ENCODE results near the gene PLXNB3. TPM values are rescaled to one million over a fixed set of nuclear protein-coding genes. Genes with fewer than 3 reads are reported as not detected.
"Not testable (repeated sequence)": the region's sequence is repeated elsewhere in the genome, so short reads cannot be mapped to it uniquely, and the experiment has no call there.

PLXNB3 gene
- total and polyA plus RNA-seq, 2 donors (not counting 1 experiment from before 2014, with no cell fraction given): 0.25 TPM; not detected in 1

- H3K9me3 ChIP-seq (ENCODE audit: control extremely low read depth in 1 of 3, control insufficient read depth in 2 of 3, insufficient read depth in 1 of 3, low read length in 2 of 3); H3K4me3 ChIP-seq (ENCODE audit: control extremely low read depth in 1 of 5, extremely low read depth in 1 of 5, insufficient read depth in 1 of 5, low read depth in 2 of 5, low read length in 4 of 5); H3K79me2 ChIP-seq (ENCODE audit: control insufficient read depth, insufficient read depth, low read length); H3K9me3 Mint-ChIP-seq (ENCODE audit: insufficient read depth); H3K4me3 Mint-ChIP-seq; H3K36me3 ChIP-seq (replicated peaks in 1 of 2; ENCODE audit: control extremely low read depth in 1 of 2, control insufficient read depth in 1 of 2, extremely low read depth in 1 of 2, insufficient read depth in 2 of 2, low read length in 1 of 2); H4K20me1 ChIP-seq (ENCODE audit: control insufficient read depth, insufficient read depth, low read length, poor library complexity, severe bottlenecking); CTCF ChIA-PET; ATAC-seq (ENCODE audit: low read depth); H3K27ac ChIP-seq (ENCODE audit: low read length in 2 of 2); H3K27ac Mint-ChIP-seq; DNase-seq; H3K9ac ChIP-seq (ENCODE audit: low read length); intact Hi-C loops (cut with micrococcal nuclease); H3K4me2 ChIP-seq (replicated peaks; ENCODE audit: low read depth, low read length, poor library complexity, severe bottlenecking); H2AFZ ChIP-seq (ENCODE audit: insufficient read depth, low read depth, low read length, poor library complexity, severe bottlenecking): not testable (repeated sequence)
- Histone ChIP-seq H3K27me3 (replicated peaks in 1 of 4; ENCODE audit: control extremely low read depth in 1 of 4, control insufficient read depth in 3 of 4, insufficient read depth in 4 of 4, low read length in 3 of 4) (peaks cover 0 to 35% (median 4%) of the 10 kb centered on the region in 4 experiments), H3K4me1 (ENCODE audit: control insufficient read depth in 2 of 2, insufficient read depth in 2 of 2, low read length in 2 of 2) (peaks cover 4 to 23% of the 10 kb centered on the region in 2 donors)
- POLR2A ChIA-PET: interaction anchor here (0.7 kb wide), 1 partner anchor 21 kb away, joined by 3 read pairs; no protein-coding TSS in a partner anchor
- no CpG with 5 or more reads among the region's 9 CpGs for WGBS (ENCODE audit: insufficient coverage)
- H3K27me3 Mint-ChIP-seq: peaks cover 21% of the 10 kb centered on the region
- peaks cover 16% of the 10 kb centered on the region for H3K4me1 Mint-ChIP-seq
These were observed 54.0 kb downstream of the PLXNB3 start for GRCh38 chrX:153818064-153818463.

DNA sequence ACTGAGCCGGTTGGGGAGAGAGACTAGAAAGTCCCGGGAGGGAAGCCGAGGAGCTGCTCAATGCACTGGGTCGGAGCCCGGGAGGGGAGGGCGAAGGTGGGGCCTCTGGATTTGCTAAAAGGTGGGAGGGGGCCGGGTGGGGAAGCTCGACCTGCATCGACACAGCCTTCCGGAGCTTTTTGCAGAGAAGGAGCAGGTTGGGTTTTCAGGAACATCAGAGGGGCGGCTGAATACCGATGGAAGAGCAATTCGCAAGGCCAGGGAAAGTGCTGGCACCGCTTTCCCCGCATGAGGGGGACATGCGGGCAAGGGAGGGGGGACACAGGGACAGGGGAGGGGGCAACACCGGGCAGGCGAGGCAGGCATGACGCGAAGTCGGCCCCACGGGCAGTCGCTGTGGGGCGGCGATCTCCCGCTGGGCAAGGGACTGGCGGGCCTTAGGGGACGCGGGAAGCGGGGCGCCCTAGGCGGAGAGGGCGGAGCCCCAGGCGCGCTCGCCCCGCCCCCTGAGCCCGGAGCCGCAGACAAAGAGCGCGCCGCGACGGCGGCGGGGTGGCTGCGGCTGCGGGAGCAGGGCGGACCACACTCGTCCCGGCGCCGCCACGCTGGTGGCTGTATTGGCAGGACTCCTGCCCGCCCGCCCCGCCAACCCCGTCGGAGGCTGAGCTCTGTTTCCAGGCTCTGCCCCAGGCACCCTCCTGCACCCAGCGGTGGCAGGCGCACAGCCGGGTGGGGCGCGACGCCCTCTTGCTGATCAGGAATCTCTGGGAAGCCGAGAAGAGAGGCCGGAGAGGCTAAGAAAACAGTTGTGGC lies 54.7 kb downstream of the PLXNB3 start:
- Mint-ChIP-seq H3K27ac (no peak overlapping the region), H3K9me3 (ENCODE audit: insufficient read depth) (no peaks in the 10 kb centered on the region), H3K4me3 (peak overlapping the region; percentile 47), H3K27me3 (peaks cover 20% of the 10 kb centered on the region), H3K4me1 (peaks cover 16% of the 10 kb centered on the region)
- peak overlapping the region; percentile 34 for H3K9ac ChIP-seq (ENCODE audit: low read length)
- TF ChIP-seq, protein P1, sequence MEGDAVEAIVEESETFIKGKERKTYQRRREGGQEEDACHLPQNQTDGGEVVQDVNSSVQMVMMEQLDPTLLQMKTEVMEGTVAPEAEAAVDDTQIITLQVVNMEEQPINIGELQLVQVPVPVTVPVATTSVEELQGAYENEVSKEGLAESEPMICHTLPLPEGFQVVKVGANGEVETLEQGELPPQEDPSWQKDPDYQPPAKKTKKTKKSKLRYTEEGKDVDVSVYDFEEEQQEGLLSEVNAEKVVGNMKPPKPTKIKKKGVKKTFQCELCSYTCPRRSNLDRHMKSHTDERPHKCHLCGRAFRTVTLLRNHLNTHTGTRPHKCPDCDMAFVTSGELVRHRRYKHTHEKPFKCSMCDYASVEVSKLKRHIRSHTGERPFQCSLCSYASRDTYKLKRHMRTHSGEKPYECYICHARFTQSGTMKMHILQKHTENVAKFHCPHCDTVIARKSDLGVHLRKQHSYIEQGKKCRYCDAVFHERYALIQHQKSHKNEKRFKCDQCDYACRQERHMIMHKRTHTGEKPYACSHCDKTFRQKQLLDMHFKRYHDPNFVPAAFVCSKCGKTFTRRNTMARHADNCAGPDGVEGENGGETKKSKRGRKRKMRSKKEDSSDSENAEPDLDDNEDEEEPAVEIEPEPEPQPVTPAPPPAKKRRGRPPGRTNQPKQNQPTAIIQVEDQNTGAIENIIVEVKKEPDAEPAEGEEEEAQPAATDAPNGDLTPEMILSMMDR (IDR thresholded peaks at IDR 0.05): no peak
- no peak for TF ChIP-seq EZH2 (IDR thresholded peaks at IDR 0.05; ENCODE audit: borderline replicate concordance, insufficient read depth, low read depth, low read length, poor library complexity, severe bottlenecking)
- H3K79me2 ChIP-seq (ENCODE audit: control insufficient read depth, insufficient read depth, low read length): no peaks in the 10 kb centered on the region
- peak overlapping the region in 4 of 5 experiments; percentile 13 to 45 (median 40) for H3K4me3 ChIP-seq (ENCODE audit: control extremely low read depth in 1 of 5, extremely low read depth in 1 of 5, insufficient read depth in 1 of 5, low read depth in 2 of 5, low read length in 4 of 5)
- POLR2A ChIA-PET: interaction anchor here (0.7 kb wide), 1 partner anchor 21 kb away, joined by 3 read pairs; no protein-coding TSS in a partner anchor
- H4K20me1 ChIP-seq (ENCODE audit: control insufficient read depth, insufficient read depth, low read length, poor library complexity, severe bottlenecking): no peaks in the 10 kb centered on the region
- WGBS (ENCODE audit: insufficient coverage): 10% methylated on average over 58 of the region's 67 CpGs
- no peaks in the 10 kb centered on the region for H3K36me3 ChIP-seq (replicated peaks in 1 of 2; ENCODE audit: control extremely low read depth in 1 of 2, control insufficient read depth in 1 of 2, extremely low read depth in 1 of 2, insufficient read depth in 2 of 2, low read length in 1 of 2)
- H3K27me3 ChIP-seq (replicated peaks in 1 of 4; ENCODE audit: control extremely low read depth in 1 of 4, control insufficient read depth in 3 of 4, insufficient read depth in 4 of 4, low read length in 3 of 4): peaks cover 0 to 35% (median 4%) of the 10 kb centered on the region in 4 experiments
- H2AFZ ChIP-seq (ENCODE audit: insufficient read depth, low read depth, low read length, poor library complexity, severe bottlenecking): peak overlapping the region; percentile 35
- H3K9me3 ChIP-seq (ENCODE audit: control extremely low read depth in 1 of 3, control insufficient read depth in 2 of 3, insufficient read depth in 1 of 3, low read length in 2 of 3): no peaks in the 10 kb centered on the region
- H3K27ac ChIP-seq (ENCODE audit: low read length in 2 of 2): no peak overlapping the region
- peaks cover 4 to 23% of the 10 kb centered on the region in 2 donors for H3K4me1 ChIP-seq (ENCODE audit: control insufficient read depth in 2 of 2, insufficient read depth in 2 of 2, low read length in 2 of 2)
- H3K4me2 ChIP-seq (replicated peaks; ENCODE audit: low read depth, low read length, poor library complexity, severe bottlenecking): peak overlapping the region; percentile 72
- intact Hi-C loops (cut with micrococcal nuclease): no loop called here
- CTCF ChIA-PET: no interaction called here
- DNase-seq (peak; percentile 64), ATAC-seq (ENCODE audit: low read depth) (peak; percentile 81)

Measured in B cell (primary cell).